Measurements from ENCODE around the gene SELENON. TPM values are rescaled to one million over a fixed set of nuclear protein-coding genes. Genes with fewer than 3 reads are reported as not detected.

SELENON gene
- total RNA-seq, 1 experiment from 2014 or later: 21.7 TPM

DNA sequence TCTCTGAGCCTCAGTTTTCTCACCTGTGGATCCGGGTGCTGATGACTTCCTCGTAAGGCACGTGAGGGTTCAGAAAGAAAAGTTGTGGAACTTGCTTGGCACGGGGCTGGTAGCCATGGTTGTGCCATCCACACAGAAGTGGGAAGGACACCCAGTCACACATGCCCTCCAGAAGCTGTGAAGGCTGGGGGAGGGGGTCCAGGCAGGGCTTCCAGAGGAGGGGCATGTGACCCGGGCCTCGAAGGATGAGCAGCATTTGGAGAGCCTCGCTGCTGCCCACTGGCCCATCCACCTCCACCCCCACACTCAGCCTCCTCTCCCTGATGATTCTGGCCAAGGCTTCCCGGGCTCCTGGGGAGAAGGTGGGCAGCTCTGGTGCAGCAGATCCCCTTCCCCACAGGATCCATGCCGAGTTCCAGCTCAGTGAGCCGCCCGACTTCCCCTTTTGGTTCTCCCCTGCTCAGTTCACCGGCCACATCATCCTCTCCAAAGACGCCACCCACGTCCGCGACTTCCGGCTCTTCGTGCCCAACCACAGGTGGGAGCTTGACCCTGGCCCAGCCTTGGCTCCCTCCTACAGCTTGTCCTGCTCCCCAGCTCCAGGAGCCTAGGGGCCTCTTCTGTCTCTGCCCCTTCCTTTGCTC lies 9.4 kb downstream of the SELENON start:
- no peak for DNase-seq (ENCODE audit: low spot score)

- DNase-seq (ENCODE audit: low spot score): no peak
Measured at GRCh38 chr1:25809929-25810328, 9.9 kb downstream of the SELENON start.

GRCh38 chr1:25810341-25811299 lies 10.6 kb downstream of the SELENON start:
- no peak for DNase-seq (ENCODE audit: low spot score)

- no peak for DNase-seq (ENCODE audit: low spot score)
Measured at GRCh38 chr1:25811384-25812082, 11.5 kb downstream of the SELENON start.

DNA sequence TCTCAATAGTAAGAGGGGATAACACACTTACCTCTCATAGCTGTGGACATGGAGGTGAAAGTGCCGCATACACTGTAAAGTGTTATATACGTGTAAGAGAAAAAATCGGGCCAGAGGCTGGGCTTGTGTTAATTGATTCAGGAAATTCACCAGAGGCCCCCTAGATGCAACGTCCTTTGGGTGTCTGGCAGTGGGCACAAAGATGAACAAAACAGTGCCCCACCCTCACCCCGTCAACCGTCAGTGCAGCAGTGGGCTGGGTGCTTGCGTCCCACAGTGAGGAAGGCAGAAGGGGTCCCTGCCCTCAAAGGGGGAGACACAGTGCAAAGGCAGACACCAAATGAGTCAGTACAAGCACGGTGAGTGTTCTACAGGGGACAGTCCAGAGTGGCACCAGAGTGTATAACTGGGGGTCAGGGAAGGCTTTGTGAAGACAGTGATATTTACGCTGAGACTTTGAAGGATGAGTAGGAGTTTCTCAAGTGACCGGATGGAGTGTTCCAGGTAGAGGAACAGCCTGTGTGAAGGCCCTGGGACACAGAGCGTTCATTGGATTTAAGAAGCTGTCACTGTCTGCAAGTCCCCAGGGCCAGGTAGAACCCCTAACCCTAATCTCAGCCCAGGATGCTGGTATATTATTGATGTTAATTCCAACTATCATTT lies 13.2 kb downstream of the SELENON start:
- no peak for DNase-seq (ENCODE audit: low spot score)

- no peak for DNase-seq (ENCODE audit: low spot score)
Measured at GRCh38 chr1:25813734-25814471, 13.9 kb downstream of the SELENON start.

GRCh38 chr1:25814549-25815087 lies 14.6 kb downstream of the SELENON start:
- no peak for DNase-seq (ENCODE audit: low spot score)

DNA sequence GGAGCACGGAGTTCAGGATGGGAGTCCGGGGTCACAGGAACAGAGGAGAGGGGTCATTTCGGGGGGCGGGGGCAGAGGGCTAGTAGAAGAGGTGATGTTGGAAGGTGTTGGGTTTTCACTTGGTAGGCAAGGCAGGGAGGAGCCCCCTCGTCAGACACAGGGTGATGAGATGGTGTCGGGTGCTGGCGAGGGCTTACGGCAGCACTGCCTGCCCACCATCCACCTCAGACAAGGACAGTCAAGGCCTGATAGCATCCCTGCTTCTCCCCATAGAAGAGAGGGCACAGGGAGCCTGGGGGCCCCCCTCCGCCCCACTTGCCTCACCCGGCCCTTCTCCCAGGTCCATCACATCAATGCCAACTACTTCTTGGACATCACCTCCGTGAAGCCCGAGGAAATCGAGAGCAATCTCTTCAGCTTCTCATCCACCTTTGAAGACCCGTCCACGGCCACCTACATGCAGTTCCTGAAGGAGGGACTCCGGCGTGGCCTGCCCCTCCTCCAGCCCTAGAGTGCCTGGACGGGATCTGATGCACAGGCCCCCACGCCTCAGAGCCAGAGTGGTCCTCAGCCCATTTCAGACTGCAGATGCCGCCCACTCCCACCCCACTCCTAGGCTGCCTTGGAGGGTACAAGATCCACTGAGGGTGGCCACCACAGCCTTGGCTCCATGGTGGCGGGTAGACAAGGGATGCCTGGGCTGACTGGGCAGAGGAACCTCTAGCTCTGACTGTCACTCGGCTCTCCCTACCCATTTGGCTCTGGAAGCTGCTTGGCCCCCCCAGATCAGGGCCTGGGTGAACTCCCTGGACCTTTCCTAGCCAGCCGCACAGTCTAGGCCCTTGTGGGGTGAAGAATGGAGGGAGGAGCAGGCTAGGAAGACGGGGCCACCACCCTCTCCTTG lies 15.5 kb downstream of the SELENON start:
- DNase-seq (ENCODE audit: low spot score): no peak

DNA sequence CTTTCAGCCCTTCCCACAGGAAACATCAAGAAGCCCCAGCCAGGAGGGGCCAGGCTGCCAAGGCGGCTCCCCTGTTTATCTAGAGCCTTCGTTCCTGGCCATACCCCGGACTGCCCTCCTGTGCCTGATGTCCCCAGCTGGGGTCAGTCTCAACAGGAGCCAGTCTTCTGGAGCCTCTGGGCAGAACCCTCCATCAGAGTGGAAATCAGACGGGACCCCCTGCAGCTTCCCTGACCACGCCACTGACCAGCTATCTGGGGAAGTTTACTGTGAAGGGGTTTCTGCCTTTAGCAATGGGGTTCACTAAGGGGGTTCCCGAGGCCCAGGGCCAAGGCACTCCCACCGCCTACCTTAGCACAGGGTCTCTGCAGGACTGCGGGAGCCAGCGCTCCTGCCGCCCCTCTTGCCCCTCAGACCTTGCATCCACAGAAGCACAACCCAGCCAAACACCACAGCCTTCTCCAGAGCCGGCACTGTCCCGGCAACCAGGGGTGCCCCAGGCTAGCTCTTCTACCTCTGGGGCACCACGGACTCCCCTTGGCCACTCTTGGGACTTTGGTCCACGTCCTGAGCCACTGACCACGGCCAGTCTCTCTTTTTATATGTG lies 16.2 kb downstream of the SELENON start:
- no peak for DNase-seq (ENCODE audit: low spot score)

DNA sequence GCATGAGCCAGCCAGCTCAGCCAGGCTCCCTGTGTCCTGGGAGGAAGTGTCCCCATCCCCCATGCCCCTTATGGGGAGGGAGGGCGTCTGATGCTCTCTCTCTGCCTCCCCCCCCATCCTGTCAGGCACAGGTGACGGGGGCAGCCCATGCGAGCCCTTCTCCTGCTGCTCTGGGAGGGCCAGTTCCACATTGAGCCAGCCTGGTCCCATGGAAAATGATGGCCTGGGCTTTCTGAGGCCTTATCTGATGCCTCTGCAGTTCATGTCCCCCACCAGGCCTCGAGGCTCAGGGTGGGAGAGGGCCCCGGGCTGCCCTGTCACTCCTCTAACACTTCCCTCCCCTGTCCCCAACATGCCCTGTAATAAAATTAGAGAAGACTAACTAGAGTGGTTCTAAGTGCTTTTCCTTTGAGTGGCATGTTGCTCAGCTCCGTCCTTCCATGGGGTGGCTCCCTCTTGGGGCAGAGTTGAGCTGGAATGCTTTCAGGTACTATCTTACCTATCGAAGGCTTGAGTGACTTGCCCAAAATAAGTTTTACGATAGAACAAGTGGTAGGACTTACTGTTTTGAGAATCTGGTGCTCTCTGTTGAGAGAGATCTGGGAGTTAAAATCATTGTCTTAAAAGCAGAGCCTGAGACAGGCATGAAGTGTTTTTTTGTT lies 18.0 kb downstream of the SELENON start:
- DNase-seq (ENCODE audit: low spot score): no peak

DNA sequence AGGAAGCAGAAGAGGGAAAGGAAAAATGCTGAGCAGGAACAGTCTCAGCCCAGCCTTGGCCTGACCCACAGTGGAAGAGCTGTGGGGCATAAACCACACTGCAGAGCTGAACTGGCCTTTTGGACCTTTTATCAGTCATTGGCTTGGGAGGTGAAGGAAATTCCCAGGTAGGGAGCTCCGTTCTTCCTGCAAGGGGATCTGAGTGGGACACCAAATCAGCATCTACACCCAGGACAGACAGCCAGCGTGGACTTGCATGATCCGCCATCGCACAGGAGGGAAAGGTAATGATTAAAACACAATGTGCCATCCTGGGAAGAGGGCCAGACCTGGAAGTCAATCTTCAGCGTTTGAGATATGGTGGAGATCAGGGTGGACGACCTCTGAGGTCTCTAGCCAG lies 18.6 kb downstream of the SELENON start:
- no peak for DNase-seq (ENCODE audit: low spot score)

GRCh38 chr1:25819491-25820246 lies 19.7 kb downstream of the SELENON start, which contains the start of gene MTFR1L:
Gene MTFR1L, plus strand, starts transcription at chr1:25819954. Its CDS starts 3,151 bp downstream, at chr1:25823105.
- peak; percentile 49 for DNase-seq (ENCODE audit: low spot score)

GRCh38 chr1:25820247-25821111 lies 20.5 kb downstream of the SELENON start:
- DNase-seq (ENCODE audit: low spot score): no peak

DNA sequence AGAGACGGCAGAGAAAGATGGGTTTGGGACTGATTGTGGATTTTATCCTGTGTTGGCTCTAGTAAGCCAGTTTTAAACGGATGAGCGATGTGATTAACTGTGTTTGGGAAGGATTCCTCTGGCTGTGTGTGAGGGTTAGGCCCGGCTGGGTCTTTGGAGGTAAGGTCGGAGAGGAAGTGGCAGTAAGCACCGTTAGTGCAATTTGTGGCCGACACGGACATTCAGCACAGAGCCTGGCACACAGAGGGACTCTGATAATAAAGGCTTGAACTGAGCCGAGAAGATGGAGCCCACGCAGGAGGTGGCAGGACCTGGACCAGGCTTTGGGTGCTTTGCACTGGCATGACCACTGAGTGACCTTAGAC lies 21.1 kb downstream of the SELENON start:
- no peak for DNase-seq (ENCODE audit: low spot score)

DNA sequence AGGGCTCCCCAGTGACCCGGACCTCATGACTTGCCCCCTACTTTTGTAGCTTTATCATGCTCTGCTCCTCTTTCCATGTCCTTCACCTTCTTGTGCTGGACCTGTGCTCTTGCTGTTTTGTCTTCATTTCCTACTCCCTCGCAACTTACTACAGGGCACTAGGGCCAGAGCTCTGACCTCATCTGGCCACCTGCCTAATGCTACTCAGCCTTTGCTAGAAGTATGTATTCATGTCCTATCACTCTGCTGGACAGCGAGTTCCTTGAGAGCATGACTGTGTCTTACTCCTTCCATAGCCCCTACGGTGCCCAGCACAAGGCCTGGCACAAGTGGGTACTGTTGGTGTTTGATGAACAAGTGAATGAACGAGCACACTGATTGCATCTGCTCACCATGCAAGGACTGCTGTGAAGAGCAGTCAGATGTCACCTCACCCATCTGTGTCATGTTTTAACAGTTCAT lies 21.7 kb downstream of the SELENON start:
- DNase-seq (ENCODE audit: low spot score): no peak

DNA sequence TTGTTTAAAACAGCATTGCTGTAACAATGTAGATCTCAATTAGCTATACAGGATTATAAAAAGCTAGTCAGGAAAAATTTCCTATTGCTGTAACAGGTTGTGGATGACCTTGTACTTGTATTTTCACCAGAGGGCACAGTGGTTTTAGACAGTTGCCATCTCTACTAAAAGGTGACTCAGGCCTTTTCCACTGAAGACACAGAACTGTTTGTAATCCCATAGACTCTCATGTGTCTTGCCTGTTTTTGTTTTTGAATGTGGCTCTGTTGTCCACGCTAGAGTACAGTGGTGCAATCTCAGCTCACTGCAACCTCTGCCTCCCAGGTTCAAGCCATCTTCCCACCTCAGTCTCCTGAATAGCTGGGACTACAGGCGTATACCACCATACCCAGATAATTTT lies 25.6 kb downstream of the SELENON start:
- DNase-seq (ENCODE audit: low spot score): no peak

DNA sequence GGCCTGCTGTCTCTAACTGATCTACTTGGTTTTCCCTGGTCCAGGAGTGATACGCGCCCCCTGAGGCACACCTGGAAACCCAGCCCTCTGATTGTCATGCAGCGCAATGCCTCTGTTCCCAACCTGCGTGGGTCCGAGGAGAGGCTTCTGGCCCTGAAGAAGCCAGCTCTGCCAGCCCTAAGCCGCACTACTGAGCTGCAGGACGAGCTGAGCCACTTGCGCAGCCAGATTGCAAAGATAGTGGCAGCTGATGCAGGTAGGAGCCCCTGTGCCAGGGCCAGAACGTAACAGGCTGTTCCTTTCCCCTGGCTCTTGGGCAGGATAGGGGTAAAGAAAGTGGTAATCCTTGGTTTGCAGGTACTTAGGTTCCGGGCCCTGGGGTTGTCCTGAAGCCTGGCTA lies 26.6 kb downstream of the SELENON start:
- no peak for DNase-seq (ENCODE audit: low spot score)

Data from A172 (cell line).